Upper lobe of left lung (tissue), 4 donors: ENCODE results near the gene FXYD5.

ENCODE experiments used
- POLR2AphosphoS5 ChIP-seq, 2 donors: sonication (generic); formaldehyde crosslinking; IDR thresholded peaks; one replicate each; pipeline ENCODE4 v1.5.1; 2017; ENCODE audit warnings: antibody characterized with exemption in 2 of 2
- TF ChIP-seq, protein P1 (sequence below), 6 experiments: fragments of 450-650 bp in 4 of 6; fragments of 200-600 bp in 2 of 6; sonication (generic) in 2 of 6; IDR thresholded peaks; one replicate each; pipeline ENCODE4 v1.5.1; 2016 to 2019; ENCODE audit warnings: antibody characterized with exemption in 6 of 6

DNA sequence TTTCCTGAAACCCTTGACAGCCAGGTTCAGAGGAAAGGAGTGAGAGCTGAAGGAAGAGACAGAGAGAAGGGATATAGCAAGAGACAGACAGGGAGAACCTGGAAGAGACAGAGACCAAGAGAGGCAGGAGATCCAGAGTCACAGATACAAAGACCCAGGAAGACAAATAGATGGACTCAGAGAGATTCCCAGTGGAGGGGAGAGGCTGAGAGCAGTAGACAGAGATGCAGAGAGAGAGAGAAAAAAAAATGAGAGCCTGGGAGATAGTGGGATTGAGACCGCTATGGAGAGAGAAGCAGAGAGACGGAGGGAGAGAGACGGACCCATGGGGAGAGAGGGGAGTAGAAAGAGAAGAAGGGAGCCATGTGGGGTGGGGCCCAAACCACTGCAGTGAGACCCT, 10.7 kb upstream of the FXYD5 start:
- TF ChIP-seq POLR2AphosphoS5 (IDR thresholded peaks at IDR 0.05) = no peak
- TF ChIP-seq, protein P1, sequence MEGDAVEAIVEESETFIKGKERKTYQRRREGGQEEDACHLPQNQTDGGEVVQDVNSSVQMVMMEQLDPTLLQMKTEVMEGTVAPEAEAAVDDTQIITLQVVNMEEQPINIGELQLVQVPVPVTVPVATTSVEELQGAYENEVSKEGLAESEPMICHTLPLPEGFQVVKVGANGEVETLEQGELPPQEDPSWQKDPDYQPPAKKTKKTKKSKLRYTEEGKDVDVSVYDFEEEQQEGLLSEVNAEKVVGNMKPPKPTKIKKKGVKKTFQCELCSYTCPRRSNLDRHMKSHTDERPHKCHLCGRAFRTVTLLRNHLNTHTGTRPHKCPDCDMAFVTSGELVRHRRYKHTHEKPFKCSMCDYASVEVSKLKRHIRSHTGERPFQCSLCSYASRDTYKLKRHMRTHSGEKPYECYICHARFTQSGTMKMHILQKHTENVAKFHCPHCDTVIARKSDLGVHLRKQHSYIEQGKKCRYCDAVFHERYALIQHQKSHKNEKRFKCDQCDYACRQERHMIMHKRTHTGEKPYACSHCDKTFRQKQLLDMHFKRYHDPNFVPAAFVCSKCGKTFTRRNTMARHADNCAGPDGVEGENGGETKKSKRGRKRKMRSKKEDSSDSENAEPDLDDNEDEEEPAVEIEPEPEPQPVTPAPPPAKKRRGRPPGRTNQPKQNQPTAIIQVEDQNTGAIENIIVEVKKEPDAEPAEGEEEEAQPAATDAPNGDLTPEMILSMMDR (IDR thresholded peaks at IDR 0.05) = no peak
